Measurements from ENCODE around the gene SORCS2.

The SORCS2 gene

DNA sequence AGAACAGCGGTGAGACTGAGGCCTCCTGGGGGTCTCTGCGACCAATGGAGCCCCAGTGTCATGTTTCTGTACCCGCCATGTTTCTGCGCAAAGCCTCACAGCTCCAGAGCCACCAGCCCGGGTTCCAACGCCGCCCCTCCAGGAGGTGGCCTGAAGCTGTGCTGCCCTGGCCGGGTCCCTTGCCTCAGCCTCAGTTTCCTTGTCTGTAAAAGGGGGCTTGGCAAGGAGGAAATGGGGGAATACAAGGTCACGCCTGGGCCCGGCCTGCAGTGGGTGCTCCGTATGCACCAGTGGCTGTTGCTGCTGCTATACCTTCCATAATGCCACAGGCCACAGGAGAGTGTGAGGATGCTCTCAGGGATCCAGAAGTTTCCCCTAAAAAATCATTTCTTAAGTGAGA lies 517.8 kb downstream of the SORCS2 start:
- DNase-seq = no peak

DNA sequence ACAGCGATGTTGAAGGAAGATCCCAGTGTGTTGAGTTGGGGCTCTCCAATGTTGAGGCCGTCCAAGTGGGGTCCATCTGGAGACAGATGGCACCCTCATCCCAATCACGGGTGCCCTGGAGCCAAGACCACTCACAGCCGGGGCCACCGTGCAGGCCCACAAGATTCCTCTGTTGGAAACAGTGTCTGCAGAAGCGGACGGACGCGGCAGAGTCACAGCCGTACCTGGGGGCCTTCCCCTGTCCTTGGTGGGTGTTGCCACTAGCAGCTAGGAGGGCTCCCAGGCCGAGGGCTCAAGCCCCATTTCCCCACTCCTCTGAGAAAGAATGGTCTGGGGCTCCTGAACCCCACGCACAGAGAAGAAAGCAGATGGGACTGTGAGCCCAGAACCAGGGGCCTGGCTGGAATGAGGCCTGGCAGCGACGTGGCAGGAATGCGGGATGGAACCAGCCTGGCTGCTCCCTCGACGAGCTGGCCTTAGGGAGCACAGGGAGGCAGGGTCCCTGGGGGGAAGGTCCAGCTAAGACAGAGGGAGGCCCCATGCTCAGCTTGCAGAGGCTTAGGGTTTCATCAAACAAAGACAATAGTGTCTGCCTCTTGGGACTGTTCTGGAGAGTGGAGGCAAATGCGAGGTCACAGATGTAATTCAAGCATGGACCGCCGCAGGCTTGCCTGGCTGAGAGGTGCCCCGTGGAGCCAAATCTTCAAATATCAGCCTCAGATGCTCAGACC lies 518.4 kb downstream of the SORCS2 start:
- no peak for DNase-seq

DNA sequence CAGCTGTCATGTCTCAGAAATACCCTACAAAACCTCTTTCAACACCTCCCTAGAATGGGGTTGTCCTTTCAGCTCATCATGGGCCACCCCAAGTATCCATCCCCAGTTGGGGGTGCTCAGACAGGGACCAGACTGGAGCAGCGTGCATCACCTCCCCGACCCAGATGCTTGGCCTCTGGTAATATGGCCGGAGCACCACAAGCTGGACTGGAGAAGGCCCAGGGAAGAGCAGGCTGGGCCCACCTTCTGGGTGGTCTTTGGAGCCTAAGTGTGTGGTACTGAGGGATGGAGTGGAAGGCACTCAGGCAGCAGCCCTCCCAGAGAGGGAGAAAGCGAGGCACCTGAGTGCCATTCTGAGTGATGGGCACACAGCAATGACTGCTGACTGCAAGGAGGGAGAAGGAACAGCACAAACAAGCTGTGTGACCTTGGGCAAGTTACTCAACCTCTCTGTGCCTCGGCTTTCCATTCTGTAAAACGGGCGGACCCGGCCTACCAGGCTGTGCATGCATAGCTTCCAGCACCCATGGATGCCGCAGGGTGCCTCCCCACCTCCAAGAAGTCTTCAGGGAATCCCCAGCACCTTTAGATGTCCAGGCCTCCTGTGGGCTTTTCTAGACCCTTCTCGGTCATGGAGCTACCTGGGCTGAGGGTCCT lies 519.1 kb downstream of the SORCS2 start:
- no peak for DNase-seq

DNA sequence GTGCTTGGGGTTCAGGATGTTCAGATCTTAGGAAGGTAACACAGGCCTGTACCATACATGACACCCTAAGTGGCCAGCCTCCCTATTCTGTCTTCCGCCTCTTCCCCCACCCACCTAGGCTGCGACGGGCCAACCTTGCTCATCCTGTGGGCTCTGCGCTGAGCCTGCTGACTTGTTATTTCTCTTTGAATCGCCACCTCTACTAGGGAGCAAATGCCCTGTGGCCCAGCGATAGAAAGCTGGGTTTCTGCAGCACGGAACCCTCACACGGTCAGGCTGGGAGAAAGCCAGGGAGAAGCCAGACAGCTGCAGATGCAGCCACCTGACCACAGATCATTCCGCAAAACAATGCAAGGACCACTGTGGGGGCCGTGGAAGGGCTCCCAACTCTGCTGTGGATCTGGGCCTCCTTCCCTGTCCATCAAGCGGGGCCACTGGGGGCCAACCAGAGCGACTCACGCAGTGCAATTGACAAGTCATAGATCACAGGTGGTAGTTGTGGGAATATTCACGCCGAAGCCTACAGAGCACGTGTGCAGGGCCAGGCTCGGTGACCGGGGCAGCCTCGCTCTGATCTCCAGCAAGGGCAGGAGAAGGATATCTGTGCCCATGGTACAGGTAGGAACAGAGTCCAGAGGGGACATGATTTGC lies 519.8 kb downstream of the SORCS2 start:
- no peak for DNase-seq

DNA sequence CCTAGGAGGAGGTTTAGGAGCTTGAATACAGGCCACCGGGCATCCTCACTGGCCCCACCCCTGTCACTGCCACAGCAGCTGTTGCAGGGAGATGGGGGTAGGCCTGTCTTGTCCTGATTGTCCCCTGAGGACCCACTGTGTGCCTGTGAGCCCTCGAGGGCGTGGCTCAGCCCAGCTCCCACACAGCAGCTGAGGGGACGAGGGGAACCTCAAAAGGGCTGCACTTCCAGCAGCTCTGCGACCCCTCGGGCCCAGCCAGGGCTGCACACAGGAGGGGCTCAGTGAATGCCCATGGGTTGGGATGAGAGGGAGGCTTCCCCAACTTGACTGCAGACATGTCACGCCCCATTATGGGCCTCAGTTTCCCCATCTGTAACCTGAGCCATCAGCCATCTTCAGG lies 521.4 kb downstream of the SORCS2 start:
- DNase-seq = no peak

DNA sequence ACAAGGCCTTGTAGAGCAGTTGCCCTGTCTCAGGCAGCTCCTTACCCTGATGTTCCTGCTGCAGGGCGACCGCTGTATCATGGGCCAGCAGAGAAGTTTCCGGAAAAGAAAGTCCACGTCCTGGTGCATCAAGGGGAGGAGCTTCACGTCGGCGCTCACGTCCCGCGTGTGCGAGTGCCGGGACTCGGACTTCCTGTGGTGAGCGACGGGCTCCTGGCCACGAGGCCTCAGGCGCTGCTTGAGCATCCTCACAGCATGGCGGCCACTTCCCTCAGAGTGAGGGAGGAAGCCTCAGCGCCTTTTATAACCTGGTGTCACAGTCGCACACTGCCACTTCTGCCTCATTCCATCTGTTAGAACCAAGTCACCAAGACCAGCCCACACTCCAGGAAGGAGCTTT lies 521.8 kb downstream of the SORCS2 start:
- DNase-seq = no peak

DNA sequence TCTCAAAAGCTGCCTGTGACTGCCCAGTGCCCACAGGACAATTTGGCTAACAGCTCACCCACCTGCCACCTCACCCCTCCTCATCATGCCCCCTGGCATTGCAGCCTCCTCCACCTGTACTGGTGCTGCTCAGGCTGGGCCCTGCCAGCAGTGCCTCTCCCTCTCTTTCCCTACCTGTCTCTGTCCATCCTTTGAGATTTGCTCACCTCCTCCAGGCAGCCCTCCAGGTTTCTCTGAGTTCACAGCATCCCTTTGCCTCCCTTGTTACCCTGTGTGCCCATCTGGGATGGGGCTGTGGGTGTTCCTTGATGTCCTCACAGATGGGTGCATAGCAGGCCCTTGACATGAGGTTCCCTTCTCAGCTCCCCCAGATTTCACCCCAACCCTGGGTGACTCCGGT lies 522.4 kb downstream of the SORCS2 start:
- DNase-seq = no peak

DNA sequence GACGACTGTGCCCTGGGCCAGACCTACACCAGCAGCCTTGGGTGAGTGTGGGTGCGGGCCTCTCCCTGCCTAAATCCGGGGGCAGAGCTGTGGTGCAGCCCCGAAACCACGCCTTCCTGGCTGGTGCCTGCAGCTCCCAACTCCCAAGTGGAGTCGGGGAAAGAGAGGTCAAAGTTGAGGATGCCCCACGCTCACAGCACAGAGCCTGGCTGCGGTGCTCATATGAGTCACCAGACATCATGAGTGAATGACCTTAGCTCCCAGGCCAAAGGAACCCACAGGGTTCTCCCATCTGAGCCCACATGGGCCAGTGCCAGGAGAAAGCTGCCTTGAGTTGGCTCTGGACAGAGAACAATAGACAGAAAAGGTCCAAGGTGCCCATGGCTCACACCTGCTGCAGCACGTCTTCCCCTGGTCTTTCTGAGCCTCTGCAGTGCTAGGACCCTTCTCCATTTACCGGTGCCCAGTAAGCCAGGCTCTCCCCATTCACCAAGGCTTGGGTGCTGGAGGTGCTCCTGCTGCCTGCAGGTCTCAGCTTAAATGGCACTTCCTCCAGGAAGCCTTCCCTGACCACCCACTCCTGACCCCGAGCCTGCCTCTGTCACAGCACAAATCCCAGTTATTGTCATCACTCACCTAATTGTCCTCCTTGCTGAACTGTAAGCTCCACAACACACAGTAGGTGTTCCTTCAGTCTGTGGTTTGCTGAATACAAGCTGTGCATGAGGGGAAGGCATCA lies 523.1 kb downstream of the SORCS2 start:
- DNase-seq = no peak

DNA sequence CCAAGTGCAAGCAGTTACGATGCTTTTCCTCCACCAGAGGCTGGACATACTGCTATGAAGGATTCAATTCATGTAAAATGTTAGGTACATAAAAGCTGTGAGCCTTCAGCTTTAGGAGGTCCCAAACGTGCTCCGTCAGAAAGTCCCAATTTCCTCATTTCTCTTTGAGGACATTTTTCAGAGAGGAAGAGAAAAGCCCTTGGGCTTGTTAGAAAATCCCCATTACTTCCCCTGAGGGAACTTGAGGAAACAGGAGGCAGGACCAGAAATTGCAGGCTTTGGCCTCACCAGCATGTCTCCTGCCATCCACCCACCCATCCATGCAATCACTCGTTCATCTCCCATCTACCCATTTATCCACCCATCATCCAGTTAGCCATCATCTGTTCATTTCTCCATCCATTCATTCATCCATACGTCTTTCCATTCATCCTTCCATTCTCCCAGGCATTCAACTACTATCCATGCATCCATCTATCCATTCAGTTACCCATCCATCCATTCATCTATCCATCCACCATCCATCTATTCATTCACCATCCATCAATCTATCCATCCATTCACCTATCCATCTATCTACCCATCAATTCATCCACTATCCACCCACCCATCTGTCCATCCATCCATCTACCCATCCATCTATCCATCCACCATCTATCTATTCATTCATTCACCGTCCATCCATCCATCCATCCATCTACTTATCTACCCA lies 523.8 kb downstream of the SORCS2 start:
- DNase-seq = no peak

DNA sequence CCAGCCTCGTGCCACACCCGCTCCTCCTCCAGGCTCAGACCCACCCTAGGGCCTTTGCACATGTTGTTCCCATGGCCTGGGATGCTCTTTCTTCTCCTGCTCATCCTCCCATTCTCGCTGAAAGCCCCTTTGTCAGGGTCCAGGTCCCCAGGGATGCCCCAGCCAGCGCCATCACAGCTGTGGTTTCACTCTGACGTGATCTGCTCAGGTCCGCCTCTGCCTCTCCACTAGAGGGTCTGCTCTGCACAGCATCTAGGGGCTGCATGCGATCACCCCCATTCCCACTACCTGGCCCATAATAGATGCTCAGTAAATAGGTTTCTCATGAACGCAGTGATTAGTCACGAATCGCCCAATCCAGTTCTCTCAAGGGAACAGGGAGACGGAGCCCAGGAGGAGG lies 524.8 kb downstream of the SORCS2 start:
- no peak for DNase-seq

DNA sequence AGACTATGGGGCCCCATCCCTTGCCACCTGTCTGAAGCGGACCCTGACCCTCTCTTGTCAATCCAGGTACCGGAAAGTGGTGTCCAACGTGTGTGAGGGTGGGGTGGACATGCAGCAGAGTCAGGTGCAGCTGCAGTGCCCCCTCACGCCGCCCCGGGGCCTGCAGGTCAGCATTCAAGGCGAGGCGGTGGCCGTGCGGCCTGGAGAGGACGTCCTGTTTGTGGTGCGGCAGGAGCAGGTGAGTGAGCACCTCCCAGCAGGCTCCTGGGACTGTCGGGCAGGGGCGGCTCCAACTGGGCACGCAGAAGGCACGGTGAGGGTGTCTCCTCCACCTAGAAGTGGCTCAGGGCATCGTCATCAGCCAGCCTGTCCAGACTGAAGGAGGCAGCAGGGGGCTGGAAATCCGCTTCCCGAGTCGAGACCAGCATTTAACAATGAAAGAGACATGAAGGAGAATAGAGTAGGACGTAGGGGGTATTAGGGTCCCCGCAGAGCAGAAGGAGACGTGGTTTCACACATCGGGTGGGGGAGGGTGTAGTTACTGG lies 525.7 kb downstream of the SORCS2 start:
- no peak for DNase-seq

DNA sequence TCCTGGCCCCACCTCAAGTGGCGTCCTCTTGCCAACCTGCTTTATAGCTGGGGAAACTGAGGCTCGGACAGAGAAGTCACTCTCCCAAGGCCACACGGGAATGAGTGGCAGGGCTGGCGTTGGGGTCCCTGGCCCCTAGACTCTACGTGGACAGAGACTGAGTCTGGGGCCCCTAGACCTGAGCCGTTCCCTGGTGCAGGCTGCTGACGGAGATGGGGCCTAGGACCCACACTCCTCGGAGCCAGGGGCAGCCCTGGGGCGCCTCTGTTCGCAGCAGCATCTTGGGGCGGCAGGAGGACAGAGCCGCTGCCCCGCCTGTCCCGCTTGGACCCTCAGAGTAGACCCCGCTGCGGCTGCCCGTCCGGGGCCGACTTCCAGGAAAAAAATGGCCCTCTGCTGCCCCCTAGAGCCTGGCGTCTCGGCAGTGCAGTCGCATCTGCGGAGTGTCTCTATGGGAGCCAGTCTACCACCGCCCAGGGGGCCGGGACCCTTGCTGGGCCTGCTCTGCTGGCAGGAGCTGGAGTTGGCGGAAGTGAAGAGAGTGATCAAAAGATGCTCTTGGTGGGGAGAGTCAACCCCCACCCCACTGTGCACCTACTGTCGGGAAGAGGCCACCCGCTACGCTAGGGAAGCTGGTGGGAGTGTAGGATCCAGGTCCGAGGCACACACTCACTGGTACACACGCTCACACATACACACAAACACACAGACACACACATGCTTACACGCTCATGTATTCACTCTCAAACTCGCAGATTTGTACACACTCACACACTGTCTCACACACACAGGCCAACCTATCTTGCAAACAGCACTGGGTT lies 527.2 kb downstream of the SORCS2 start:
- DNase-seq = peak; percentile 67

DNA sequence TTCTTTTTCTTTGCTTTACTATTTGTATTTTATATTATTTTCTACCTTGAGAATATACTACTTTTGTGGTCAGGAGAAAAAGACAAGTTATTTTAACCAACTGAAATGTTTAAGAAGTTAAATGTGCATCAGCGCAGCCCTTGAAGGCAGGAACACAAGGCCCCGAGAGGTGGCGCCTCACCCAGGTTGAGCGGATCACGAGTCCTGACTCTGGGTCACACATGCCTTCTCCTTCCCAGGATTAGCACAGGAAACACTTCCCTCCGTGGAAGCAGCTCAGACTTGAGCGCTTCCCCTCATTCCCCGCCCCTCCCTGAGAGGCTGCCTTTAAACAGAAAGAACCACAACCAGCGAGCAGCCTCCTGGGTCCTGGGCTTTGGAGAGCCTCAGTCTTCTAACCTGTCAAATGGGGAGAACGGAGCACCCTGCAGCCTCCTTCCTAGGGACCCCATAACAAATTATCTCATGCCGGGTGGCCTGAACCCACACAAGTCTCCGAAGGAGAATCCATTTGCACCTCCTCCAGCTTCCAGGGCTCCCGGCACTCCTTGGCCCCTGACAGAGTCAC lies 529.7 kb downstream of the SORCS2 start:
- DNase-seq = no peak

DNA sequence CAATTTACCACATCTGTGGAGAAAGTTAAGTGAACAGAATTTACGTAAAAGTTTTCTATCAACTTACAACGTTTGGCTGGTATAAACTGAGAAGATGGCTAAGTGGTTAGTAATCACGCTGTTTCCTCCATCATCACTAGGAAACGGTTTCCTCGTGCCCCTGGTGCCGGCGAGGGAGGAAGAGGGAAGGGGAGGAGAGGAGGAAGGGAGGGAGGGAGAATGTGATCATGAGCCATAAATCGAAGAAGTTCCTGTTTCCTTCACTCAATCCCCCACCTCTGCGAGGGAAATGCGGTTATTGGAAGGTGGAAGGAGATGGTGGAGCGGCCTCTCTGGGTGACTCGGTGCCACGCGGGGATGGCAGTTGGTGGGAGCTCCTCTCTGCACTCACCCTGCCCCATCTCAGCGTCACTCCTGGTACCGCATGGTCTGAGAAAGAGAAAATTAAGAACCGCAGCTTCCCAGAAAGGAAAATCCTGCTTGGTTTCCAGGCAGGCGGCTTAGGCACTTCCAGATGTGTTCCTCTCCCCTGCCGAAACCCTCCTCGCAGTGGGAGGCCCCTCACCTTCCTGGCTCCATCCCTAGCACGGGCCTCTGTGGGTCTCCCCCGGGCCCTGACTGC lies 530.5 kb downstream of the SORCS2 start:
- DNase-seq = no peak

DNA sequence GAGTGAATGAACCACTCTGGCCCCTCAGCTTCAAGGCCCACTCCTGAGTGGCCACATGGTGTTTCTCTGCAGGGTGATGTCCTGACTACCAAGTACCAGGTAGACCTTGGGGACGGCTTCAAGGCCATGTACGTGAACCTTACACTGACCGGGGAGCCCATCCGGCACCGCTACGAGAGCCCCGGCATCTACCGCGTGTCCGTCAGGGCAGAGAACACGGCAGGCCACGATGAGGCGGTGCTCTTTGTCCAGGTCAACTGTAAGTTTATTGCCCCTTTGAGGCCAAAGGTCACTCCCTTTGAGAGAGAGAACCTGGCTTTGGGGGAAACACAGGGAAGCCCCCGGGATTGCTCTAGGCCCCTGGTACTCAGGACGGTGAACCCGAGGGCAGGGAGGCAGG lies 531.3 kb downstream of the SORCS2 start:
- no peak for DNase-seq

DNA sequence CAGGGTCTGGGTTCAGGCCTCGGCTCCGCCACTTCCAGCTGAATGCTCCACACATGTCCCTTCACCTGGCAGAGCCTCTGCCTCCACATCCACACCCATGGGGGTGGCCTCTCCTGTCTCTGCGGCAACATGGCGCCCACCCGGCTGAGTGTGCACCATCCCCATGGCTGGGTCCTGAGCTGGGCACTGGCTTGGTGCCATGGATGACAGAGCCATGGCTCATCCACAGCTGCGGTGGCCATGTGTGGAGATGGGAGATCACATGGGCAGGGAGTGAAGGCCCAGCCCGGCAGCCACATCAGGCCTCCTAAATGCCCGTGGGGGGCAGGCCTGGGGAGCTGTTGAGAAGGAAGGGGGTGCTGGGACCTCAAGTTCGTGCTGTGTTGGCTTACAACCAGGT lies 533.6 kb downstream of the SORCS2 start:
- peak; percentile 7 for DNase-seq

DNA sequence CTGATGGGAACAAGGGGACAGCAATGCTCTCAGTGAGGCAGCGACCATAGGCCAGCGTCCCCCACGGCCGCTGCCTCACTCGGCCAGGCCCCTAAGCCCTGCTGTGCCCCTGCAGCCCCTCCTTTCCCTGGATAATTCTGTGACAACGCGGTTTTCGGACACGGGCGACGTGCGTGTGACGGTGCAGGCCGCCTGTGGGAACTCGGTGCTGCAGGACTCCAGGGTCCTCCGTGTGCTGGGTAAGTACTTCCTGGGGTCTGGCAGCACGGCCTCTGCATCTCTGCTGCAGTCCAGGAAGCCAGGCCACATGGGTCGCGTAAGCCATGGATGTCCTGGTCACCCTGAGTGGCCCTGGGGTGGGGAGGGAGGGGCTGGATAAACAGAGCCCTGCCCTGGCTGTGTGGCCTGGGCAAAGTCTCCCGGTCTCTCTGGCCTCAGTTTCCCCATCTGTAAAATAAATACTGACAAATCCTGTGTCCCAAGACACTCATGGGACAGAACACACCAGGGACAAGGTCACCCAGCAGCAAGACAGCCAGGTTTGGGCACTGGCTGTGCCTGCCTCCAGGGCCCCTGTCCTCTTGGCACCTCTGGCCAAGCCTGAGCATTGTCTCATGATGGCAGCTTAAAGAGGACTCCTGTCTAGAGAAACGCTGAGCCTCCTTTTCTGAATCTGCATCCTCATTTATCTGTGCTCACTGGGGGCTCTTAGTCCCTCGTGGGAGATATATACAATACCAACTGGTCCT lies 534.5 kb downstream of the SORCS2 start:
- no peak for DNase-seq

DNA sequence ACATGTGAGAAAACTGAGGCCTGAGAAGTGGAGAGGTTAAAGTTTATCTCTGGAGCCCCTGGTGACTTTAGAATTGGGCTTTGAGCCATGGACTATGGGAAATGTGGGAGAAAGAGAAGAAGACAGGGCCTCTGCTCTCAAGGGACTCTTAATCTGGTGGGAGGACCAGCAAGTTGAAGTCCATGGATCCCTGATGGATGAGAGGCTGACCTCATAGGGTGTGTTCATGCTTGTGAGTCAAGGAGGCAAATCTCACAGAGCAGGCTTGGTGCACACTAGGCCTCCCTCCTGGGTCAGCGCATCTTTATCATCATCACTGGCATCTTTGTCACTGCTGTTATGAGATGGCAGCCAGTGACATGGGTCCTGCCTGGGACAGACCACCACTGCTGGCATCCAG lies 535.4 kb downstream of the SORCS2 start:
- DNase-seq = no peak

DNA sequence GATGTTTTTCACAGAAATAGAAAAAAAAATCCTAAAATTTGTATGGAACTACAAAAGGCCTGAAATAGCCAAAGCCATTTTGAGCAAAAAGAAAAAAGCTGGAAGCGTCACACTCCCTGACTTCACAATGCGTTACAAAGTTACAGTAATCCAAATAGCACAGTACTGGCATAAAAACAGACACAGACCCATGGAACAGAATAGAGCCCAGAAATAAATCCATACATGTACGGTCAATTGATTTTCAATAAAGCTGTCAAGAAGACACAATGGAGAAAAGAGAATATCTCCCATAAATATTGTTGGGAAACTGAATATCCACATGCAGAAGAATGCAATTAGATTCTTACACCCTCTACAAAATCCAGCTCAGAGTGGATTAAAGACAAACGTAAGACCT lies 539.1 kb downstream of the SORCS2 start:
- no peak for DNase-seq

DNA sequence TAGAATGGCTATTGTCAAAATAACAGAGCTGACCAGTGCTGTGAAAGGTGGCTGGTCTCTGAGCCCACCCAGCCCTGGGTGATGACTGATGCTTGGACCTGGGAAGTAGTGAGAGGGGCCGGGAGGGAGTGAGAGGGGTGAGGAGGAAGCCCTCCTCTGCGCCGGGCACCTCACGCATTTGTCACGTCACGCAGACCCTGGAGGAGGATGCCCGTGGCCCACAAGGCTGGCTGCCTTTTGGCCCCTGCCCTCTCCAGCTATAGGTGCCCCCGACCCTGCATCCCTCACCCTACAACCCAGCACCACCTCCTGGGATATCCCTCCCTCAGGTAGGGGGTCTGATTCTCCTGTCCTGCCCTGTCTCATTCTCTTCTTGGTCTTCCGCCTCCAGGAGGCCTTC lies 539.9 kb downstream of the SORCS2 start:
- DNase-seq = no peak
